HG03103 (cell line): ENCODE data around the gene RHEX.
"Not testable (repeated sequence)": the region's sequence is repeated elsewhere in the genome, so short reads cannot be mapped to it uniquely, and the experiment has no call there.

Experiments used
- ATAC-seq: cut with Tn5 transposase; IDR thresholded peaks from one replicate; pipeline ENCODE4 v1.9.1; 2021; ENCODE audit warnings: low read depth; ENCODE audit not compliant: unreplicated experiment

The RHEX gene, protein sequence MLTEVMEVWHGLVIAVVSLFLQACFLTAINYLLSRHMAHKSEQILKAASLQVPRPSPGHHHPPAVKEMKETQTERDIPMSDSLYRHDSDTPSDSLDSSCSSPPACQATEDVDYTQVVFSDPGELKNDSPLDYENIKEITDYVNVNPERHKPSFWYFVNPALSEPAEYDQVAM

DNA sequence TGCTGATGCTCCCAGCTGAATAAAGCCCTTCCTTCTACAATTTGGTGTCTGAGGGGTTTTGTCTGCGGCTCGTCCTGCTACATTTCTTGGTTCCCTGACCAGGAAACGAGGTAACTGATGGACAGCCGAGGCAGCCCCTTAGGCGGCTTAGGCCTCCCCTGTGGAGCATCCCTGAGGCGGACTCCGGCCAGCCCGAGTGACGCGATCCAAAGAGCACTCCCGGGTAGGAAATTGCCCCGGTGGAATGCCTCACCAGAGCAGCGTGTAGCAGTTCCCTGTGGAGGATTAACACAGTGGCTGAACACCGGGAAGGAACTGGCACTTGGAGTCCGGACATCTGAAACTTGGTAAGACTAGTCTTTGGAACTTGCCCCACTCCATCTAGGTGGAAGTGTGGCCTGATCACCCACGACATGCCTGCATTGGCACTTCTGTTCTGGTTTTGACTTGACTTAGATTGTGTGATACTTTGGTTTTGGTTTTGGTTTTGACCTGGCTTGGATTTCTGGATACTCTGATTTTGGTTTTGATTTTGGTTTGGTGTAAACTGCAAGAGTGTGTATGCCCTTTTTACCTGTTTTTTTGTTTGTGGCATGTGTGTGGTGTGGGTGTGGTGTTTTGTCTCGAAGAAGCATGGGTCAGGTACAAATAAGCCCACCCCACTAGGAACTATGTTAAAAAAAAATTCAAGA is at the start of gene RHEX:
RHEX (plus strand) TSS at position 255 of the 692 bp plus-strand sequence. CDS start 44,656 bp downstream, outside the sequence.
- ATAC-seq: not testable (repeated sequence)

DNA sequence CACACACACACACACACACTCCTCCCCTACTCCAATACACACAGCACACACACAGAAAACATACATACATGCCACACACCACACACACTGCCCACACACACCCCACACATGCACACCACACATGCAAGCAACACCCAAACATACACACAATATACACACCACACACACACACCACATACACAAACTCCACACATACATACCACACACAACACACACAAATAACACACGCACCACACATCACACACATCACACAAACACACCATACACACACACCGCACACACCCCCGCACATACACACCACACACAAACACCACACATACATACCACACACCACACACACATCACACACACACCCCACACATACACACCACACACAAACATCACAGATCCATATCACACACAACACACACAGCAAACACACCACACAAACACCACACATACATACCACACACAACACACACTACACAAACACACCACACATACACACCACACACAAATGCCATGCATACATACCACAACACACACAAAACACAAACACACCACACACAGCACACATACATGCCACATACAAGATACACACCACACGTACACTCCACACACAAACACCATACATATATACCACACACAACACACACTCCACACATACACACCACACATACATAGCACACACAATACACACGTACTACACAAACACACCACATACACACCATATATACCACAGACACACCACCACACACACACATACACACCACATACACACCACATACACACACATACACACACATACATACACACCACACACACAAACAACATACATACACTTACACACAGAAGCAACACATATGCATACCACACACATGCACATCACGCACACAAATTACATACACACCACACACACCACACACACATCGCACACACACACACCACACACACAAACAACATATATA is 48.8 kb upstream of the RHEX start:
- ATAC-seq: no peak

DNA sequence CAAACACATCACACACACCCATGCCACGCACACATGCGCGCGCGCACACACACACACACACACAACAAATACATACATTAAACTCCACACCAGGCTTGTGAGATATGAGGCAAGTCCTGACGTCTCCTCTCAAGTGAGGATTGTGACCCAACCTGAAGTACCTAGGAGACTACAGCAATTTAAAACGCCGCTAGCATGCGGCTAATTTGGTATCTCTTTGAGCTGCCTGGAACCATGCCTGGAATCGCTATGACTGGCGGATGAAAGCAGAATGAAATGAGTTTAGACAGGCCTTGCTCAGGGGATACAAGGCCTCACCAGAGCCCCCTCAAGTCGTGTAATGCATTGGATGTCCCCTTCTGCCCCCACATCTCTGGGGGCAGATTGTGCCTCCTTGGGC is 48.1 kb upstream of the RHEX start:
- no peak for ATAC-seq

DNA sequence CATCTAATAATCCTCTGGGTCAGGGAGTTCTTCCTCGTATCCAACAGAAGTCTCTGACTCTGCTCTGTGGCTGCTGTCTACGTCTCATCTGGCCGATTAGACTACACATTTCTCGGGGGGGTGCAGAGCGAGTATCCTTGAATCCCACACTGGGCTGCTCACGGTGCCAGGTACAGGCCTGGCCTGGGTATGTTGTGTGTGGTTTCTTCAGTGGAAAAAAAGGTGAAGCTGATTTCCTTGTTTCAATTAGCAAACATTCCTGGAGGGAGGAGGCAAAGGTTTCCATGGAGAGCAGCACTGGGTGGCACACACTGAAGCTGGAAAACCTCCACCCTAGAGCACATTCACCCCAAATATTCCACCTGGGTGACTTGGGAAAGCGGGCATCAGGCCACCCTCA is 47.7 kb upstream of the RHEX start:
- no peak for ATAC-seq

DNA sequence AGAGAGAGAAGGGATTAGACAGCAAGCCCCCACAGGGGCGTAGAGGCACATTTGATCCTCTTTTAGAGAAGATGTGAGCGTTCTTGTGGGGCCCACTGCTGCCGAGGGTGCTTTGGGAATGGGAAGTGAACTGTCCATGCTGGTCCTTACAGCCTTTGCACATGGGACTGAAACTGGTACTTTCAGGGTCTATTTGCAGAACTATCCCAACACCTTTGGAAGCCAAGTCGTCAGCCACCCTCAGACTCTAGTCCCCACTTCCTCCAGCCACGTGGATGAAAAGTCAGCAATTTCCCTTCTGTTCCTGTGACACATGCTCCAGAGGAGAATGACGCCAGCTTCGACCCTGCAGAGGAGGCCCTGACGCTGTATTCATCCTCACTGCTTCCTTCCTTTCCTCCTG is 47.2 kb upstream of the RHEX start:
- ATAC-seq: no peak

DNA sequence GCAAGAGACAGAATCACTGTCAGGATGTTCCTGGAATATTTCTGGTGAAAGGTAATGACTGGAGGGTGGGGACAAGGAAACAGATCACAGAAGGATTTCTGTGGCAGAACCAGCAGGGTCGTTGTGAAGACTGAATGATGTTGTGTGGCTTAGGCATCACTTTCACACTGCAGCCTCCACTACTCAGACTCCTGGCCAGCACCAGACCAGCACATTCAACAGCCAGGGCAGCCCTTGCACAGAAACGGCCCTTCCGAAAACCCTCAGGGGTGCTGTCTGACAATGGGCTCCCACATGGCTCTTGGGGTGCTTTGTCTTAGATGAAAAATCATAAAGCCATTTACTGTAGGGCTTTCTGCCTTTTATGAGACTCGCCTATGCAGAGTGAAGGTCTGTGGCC is 46.0 kb upstream of the RHEX start:
- no peak for ATAC-seq

DNA sequence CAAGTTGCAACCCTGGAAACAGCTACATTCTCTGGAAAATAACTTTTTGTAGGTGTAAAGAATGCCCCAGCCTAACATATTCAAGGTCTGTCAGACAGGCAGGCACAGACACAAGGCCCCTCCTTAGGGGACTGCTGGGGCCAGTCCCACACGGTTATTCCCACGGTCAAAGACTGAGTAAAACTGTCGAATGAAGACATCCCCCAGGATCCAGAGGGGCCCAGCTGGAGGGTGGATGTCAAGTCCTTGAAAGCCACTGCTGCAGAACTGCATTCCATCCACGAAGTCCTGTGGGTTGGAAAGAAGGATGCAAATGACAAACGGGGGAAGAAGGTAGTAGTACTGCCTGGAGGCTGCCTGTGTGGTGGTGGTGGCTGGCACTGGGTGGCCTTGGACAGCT is 42.9 kb upstream of the RHEX start:
- no peak for ATAC-seq

DNA sequence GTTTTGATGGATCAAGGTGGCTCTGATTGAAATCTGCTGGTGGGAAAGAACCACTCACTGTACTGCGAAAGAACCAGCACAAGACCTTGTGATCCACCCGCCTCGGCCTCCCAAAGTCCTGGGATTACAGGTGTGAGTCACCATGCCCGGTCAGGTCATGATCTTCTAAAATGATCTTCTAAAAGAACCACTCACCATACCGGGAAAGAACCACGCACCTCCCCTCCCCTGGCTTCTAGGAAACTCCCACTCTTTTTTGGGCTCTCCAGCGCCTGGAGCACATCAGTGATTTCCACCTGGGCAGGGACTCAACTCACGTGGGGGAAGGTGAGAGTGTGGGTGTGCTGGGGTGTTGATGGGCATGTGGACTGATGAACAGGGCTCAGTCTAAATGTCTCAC is 41.9 kb upstream of the RHEX start:
- ATAC-seq: no peak

DNA sequence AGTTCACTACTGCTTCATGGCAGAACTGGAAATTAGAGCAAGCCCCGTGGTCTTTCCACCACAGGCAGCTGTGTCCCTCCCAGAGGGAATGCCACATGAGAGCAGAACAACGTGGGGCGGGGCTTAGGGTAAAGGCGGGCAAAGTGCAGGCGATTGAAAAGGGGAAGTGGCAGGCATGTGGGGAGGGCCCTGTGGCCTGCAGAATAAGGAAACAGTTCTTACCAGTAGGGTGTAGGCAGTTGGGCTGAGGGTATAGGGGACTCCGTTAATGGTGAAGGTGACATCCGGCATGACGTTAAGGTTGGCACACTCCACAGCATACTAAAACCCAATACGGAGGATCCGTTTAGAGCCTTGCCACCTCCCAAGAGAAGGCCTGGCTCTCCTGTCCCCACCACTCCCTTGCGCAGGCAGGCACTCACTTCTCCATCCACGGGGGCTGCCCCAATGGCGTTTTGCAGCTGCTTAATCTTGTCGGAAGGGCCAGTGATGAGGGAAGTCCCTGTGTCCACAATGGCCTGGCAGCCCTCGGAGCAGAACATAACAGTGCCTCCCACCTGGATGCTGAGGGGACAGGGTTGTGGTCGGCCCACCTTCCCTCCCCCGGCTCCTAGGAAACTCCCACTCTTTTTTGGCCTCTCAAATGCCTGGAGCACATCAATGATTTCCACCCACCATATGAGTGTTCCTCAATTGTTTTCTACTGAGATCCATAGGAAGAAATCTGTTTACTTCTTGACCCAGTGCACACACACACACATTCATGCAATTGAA is 40.7 kb upstream of the RHEX start:
- peak; percentile 77 for ATAC-seq

DNA sequence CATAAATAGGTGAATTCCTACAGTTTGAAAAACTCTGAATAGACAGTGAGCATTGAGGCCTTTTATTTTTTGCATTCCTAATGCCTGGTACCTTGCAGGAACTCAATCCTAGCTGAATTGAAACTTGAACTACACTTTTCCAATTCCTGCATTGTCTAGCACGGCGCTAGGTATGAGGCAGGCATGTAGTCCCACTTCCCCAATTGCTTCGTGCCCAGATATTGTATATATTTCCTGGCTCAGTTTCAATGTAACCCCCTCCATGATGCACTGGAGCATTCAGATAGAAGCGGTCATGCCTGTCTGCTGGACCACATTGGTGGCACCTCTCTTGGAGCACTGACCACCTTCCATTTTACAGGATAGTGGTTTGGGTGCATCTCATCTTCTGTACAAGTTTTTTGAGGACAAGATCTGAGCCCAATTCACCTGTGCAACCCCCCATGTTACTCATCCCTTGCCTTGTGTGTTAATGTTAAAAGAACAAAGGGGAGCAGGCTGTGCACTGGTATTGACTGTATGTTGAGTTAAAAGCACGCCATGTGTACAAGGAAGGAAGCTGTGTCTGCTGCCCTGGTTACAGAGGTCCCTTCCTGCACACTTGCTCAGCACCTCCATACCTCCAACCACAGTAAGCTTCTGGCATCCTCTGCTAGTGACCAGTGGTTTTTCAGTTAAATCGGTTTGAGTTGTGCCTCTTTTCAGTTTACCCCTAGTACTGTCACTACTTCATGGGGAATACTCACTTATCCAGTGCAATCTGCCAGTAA is 39.8 kb upstream of the RHEX start:
- no peak for ATAC-seq

DNA sequence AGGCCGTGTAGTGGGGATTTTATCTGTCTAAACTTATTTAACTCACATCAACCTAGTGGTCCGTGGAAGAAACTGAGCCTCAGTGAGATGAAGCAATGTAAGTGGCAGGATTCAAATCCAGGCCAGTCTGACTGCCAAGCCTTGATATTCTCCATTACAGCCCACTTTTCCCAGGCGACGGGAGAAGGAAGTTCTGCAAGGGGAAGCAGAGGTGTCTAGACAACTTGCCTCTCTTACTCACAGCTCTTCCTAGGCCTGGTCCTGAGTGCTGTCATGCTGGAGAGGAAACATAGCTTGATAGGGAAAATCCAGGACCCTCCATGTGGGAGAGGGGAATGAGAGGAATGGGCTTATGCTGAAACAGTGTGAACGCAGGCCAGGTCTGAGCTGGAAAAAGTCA is 38.4 kb upstream of the RHEX start:
- no peak for ATAC-seq

DNA sequence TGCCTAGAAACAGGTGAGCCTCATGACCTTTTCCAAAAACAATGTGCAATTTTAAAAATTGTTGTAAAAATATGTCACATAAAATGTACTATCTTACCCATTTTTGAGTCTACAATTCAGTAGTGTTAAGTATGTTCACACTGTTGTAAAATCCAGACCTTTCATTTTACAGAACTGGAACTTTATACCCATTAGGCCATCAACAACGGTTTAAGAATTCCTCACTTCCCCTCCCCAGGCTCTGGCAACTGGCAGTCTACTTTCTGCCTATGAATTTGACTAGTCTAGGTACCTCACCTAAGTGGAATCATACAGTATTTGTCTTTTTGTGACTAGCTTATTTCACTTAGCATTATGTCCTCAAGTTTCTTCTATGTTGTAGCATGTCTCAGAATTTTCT is 37.9 kb upstream of the RHEX start:
- ATAC-seq: no peak

DNA sequence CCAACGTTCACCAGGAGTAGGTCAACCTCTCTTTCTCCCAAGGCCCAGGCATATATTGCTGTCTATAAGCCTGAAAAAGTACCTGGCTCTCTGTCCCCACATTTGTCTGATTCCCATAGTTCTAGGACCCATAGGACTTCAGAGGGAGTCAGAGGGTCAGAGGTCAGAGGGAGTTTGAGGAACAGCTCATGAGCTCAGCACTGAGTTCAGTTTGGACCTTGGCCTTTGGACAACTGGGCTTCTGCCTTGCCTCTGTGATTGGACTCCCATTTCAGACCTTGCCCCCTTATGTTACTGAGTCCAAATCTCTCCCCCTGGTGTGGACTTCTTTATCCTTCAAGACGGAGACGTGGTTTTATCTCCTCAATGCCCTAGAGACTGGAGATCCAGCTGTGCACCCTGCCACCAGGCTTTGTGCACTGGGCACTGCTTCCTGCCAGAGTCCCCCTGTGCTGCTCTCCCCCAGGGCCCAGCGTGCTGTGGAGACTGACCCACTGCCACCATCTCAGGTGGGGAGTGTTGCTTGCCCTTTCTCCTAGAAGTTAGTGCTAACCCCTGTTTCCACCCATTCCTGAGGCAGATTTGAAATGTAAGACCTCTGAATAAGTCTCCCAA is 32.5 kb upstream of the RHEX start:
- no peak for ATAC-seq

DNA sequence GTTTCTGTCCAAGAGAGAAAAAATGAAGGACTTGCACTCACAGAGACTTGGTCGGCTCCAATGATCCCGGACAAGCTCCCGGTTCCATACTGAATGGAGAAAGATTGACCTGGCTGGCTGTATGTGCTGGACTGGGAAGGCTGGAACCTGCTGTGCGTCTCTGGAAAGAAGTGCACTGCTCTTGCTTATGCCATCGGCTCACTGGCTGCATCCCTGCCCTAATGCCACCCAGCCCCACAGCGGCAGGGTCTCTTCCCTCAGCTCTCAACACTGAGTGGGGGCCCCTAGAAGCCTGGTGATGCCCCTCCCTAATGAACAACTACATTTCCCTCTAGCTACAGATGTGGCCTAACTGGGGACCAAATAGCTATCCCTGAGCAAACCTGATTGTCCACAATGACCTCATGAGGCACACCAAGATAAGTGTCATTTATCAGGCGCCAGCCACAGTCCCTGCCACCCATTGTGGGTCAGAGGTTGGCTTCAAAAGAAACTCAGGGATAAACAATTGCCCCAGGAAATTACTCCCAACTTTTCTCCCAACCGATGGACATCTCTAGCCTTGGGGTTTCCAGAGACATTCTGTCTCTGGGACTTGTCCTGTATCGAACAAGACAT is 31.9 kb upstream of the RHEX start:
- ATAC-seq: no peak

DNA sequence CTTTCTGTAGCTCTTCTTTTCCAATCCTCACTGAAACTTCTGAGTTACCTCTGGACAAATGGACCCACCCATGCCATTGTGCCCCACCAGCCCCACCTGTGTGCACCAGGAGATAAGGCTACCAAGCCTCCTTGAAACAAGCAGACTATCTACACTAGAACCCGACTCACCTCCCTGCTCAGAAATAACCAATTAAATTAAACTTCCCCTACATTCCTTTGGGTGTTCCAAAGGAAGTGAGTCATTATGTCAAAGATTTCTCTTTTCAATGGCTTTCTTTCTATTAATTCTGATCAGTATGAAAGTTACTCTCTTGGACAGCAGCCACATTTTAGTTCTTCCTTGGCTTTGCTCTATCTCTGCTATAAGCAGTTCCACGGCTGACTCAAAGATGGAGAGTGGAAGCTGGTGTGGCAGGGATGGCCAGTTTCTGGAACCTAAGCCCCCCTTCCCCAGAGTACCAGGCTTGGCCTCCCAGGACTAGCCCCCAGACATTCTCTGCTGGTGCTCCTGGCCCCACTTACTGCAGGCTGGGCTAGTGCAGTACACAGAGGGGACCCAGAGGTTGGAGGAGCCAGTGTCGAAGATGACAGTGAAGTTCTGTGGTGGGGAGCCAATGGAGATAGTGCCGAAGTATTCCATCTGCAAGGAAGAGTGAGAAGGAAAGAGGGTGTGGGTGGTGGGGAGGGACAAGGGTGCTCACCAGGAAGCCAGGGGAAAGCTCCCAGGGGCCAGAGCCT is 31.2 kb upstream of the RHEX start:
- no peak for ATAC-seq

DNA sequence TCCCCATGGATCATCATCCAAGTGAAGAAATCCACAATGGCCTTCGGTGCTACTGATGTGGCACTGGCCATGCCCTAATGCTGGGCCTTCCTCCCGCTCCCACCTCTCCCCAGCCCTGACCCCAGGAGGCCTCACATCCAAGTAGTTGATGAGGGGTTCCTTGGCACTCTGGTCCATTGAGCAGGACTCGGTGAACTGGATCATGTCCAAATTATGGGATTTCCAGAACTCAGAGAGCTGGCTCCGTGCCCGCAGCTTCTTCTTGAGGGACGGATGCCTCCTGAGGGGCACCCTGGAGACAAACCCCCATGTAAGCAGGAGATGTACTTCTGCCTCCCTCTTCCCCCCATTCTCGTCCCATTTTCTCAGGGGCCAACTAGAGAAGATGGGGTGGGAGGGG is 30.2 kb upstream of the RHEX start:
- no peak for ATAC-seq

DNA sequence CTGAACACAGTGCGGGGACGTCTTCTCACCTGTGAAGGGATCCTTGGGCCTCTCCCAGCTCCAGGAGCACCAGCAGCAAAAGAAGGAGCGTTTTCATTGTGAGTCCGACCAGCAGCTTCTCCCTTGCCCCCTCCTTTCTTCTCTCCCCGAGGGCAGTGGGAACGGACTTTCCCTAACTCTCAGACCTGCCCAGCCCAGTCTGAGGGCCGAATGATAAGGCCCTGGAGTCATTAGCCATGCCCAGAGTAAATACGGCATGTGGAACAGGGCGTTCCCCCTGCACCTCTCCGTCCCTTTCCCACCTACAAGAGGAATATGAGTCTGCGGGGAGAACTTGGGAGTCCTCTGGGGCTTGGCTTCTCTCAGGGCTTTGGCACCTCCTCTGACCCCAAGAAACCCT is 29.3 kb upstream of the RHEX start, which contains the start of gene CTSE:
CTSE (minus strand) TSS at position 201 of the 400 bp plus-strand sequence; CDS start at position 97, 104 bp downstream.
- ATAC-seq: no peak

DNA sequence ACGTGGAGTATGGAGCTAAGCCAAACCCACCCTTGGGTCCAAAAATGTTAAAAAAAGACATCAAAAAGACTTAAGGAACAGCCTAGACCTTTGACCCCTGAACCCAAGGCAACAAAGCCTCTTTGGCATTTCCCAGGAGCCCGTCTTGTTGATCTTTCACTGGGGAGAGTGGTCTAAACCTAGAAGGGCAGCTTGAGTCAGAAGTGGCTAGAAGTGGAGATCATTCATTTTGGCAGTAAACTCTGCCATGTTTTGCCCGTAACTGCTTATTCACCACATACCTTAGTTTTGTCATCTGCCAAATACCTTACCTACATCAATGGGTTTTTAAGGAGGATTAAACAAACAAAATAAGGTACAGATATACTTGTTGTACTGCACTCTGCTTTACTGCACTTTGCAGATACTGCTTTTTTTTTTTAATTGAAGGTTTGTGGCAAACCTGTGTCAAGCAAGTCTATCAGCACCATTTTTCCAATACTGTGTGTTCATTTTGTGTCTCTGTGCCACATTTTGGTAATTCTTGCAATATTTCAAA is 27.6 kb upstream of the RHEX start:
- ATAC-seq: no peak
